Upper lobe of left lung (tissue), 6 donors: ENCODE measurements around the gene DPP10. TPM values are rescaled to one million over a fixed set of nuclear protein-coding genes. Genes with fewer than 3 reads are reported as not detected.

Source experiments
- ATAC-seq, 2 donors: fragments of 200-7000 bp; cut with Tn5 transposase; one replicate each; pipeline ENCODE4 v1.9.1; 2022; ENCODE audit warnings: mild to moderate bottlenecking in 2 of 2, moderate library complexity in 2 of 2; ENCODE audit not compliant: low FRiP score in 2 of 2
- DNase-seq, 2 donors: peaks; one replicate each; pipeline ENCODE4 v3.0.0-alpha.2; 2019 to 2020
- H3K27ac ChIP-seq, 4 donors: fragments of 200-600 bp; sonication (generic); one replicate each; pipeline ENCODE4 v1.5.1; 2016 to 2019
- H3K27me3 ChIP-seq, 4 donors: fragments of 200-600 bp; sonication (generic); one replicate each; pipeline ENCODE4 v1.5.1; 2017 to 2019
- H3K36me3 ChIP-seq, 4 donors: fragments of 200-600 bp; sonication (generic); one replicate each; pipeline ENCODE4 v1.5.1; 2016 to 2019
- H3K4me1 ChIP-seq, 4 donors: fragments of 200-600 bp; sonication (generic); one replicate each; pipeline ENCODE4 v1.5.1; 2018 to 2019
- H3K4me3 ChIP-seq, 4 donors: fragments of 200-600 bp; sonication (generic); one replicate each; pipeline ENCODE4 v1.5.1; 2017 to 2019; ENCODE audit warnings: mild to moderate bottlenecking in 2 of 4, moderate library complexity in 1 of 4
- H3K9me3 ChIP-seq, 4 donors: fragments of 200-600 bp; sonication (generic); one replicate each; pipeline ENCODE4 v1.5.1; 2018 to 2019
- CTCF ChIP-seq, 6 experiments: fragments of 450-650 bp in 4 of 6; fragments of 200-600 bp in 2 of 6; sonication (generic) in 2 of 6; IDR thresholded peaks; one replicate each; pipeline ENCODE4 v1.5.1; 2016 to 2019; ENCODE audit warnings: antibody characterized with exemption in 6 of 6
- EP300 ChIP-seq, 4 donors: sonication (generic); formaldehyde crosslinking; IDR thresholded peaks; one replicate each; pipeline ENCODE4 v1.5.1; 2017; ENCODE audit warnings: antibody characterized with exemption in 4 of 4, control low read depth in 2 of 4
- POLR2A ChIP-seq, 4 donors: fragments of 450-650 bp; IDR thresholded peaks; one replicate each; pipeline ENCODE4 v1.5.1; 2016 to 2017; ENCODE audit warnings: antibody characterized with exemption in 4 of 4, mild to moderate bottlenecking in 2 of 4
- POLR2AphosphoS5 ChIP-seq, 2 donors: sonication (generic); formaldehyde crosslinking; IDR thresholded peaks; one replicate each; pipeline ENCODE4 v1.5.1; 2017; ENCODE audit warnings: antibody characterized with exemption in 2 of 2
- WGBS, 2 donors: methylation state at CpG; one replicate each; pipeline ENCODE4 v1.1.5; 2017 to 2018; 5-methylcytosine and 5-hydroxymethylcytosine counted together
- total RNA-seq, 6 donors: library from RNA; depleted of rRNA in 4 of 6; stranded (reverse); fragments of >200 nt in 4 of 6; gene quantifications; one replicate each; pipeline versions ENCODE4 v1.1.0 to v1.2.1, GENCODE V29; 2016 to 2021
- donor health status: DM: no; HTN: no; CAD: no; lungs with moderate emphysema.
- donor health status: DM: no; HTN: yes; CAD: no; lungs with severe emphysema.

DPP10 gene
- total RNA-seq, 6 donors from 2014 or later, result 0.46 to 1.7 (median 0.77) TPM; not detected in 2

- WGBS, 2 donors, result 69 to 77% methylated on average over 5 of the region's 5 CpGs
- no peaks in the 10 kb centered on the region for H3K36me3 ChIP-seq
- H3K27ac ChIP-seq, result no peak overlapping the region
- no peaks in the 10 kb centered on the region for H3K4me1 ChIP-seq
- H3K9me3 ChIP-seq, result no peaks in the 10 kb centered on the region
- ATAC-seq (no peak), DNase-seq (no peak)
- H3K4me3 ChIP-seq, result no peak overlapping the region
- peaks cover 0 to 3% (median 0%) of the 10 kb centered on the region in 4 donors for H3K27me3 ChIP-seq
- no peak for TF ChIP-seq POLR2AphosphoS5 (IDR thresholded peaks at IDR 0.05)
Measured at GRCh38 chr2:114700440-114700839, 258.0 kb downstream of the DPP10 start.

- Histone ChIP-seq H3K9me3 (no peaks in the 10 kb centered on the region), H3K4me3 (no peak overlapping the region), H3K36me3 (no peaks in the 10 kb centered on the region), H3K27me3 (no peaks in the 10 kb centered on the region), H3K4me1 (no peaks in the 10 kb centered on the region), H3K27ac (no peak overlapping the region)
- no peak for TF ChIP-seq CTCF (IDR thresholded peaks at IDR 0.05)
- DNase-seq (no peak), ATAC-seq (no peak)
- 78 to 90% methylated on average over 4 of the region's 4 CpGs for WGBS, 2 donors
Measured at GRCh38 chr2:114709936-114710850, 267.8 kb downstream of the DPP10 start.

GRCh38 chr2:114714313-114714712 is 271.9 kb downstream of the DPP10 start:
- Histone ChIP-seq H3K9me3 (no peaks in the 10 kb centered on the region), H3K27ac (no peak overlapping the region), H3K36me3 (no peaks in the 10 kb centered on the region), H3K4me3 (no peak overlapping the region), H3K27me3 (no peaks in the 10 kb centered on the region), H3K4me1 (no peaks in the 10 kb centered on the region)
- 32% methylated on average over 1 of the region's 1 CpG for WGBS, 2 donors
- no peak for TF ChIP-seq EP300 (IDR thresholded peaks at IDR 0.05)
- TF ChIP-seq CTCF (IDR thresholded peaks at IDR 0.05), result no peak
- TF ChIP-seq POLR2A (IDR thresholded peaks at IDR 0.05), result no peak
- no peak for TF ChIP-seq POLR2AphosphoS5 (IDR thresholded peaks at IDR 0.05)
- DNase-seq (no peak), ATAC-seq (no peak)

GRCh38 chr2:114717049-114717448 is 274.6 kb downstream of the DPP10 start:
- ATAC-seq (no peak), DNase-seq (no peak)
- TF ChIP-seq POLR2AphosphoS5 (IDR thresholded peaks at IDR 0.05), result no peak
- no peak for TF ChIP-seq POLR2A (IDR thresholded peaks at IDR 0.05)
- no peak for TF ChIP-seq CTCF (IDR thresholded peaks at IDR 0.05)
- TF ChIP-seq EP300 (IDR thresholded peaks at IDR 0.05), result no peak
- 62 to 67% methylated on average over 4 of the region's 4 CpGs for WGBS, 2 donors
- H3K36me3 ChIP-seq, result no peaks in the 10 kb centered on the region
- no peaks in the 10 kb centered on the region for H3K9me3 ChIP-seq
- H3K4me1 ChIP-seq, result no peaks in the 10 kb centered on the region
- no peak overlapping the region for H3K27ac ChIP-seq
- no peak overlapping the region for H3K4me3 ChIP-seq
- no peaks in the 10 kb centered on the region for H3K27me3 ChIP-seq

- no peak overlapping the region for H3K4me3 ChIP-seq
- no peaks in the 10 kb centered on the region for H3K27me3 ChIP-seq
- no peak overlapping the region for H3K27ac ChIP-seq
- TF ChIP-seq POLR2AphosphoS5 (IDR thresholded peaks at IDR 0.05) (no peak), CTCF (IDR thresholded peaks at IDR 0.05) (no peak), POLR2A (IDR thresholded peaks at IDR 0.05) (no peak), EP300 (IDR thresholded peaks at IDR 0.05) (no peak)
- H3K4me1 ChIP-seq, result no peaks in the 10 kb centered on the region
- H3K9me3 ChIP-seq, result no peaks in the 10 kb centered on the region
- WGBS, 2 donors, result 54 to 71% methylated on average over 1 of the region's 1 CpG
- no peak for ATAC-seq
- no peaks in the 10 kb centered on the region for H3K36me3 ChIP-seq
- DNase-seq, result no peak
Measured at GRCh38 chr2:114724454-114724853, 282.0 kb downstream of the DPP10 start.
